ENCODE measurements around the gene COL27A1. TPM values are rescaled to one million over a fixed set of nuclear protein-coding genes. Genes with fewer than 3 reads are reported as not detected.

COL27A1 gene
- total RNA-seq, 1 donor from 2014 or later = 4.3 TPM

- Histone ChIP-seq H4K20me1 (ENCODE audit: low read depth) (no peaks in the 10 kb centered on the region), H3K4me1 (peaks cover 15% of the 10 kb centered on the region), H3K27ac (no peak overlapping the region), H2AFZ (replicated peaks) (no peak overlapping the region), H3K79me2 (ENCODE audit: low read depth) (no peaks in the 10 kb centered on the region), H3K27me3 (no peaks in the 10 kb centered on the region), H3K4me3 (no peak overlapping the region), H3K9ac (no peak overlapping the region), H3K36me3 (no peaks in the 10 kb centered on the region), H3K4me2 (no peak overlapping the region), H3K9me3 (ENCODE audit: low read depth) (no peaks in the 10 kb centered on the region), H3F3A (ENCODE audit: low read depth) (peaks cover 13% of the 10 kb centered on the region)
- H3K36me3 Mint-ChIP-seq = peaks cover 6% of the 10 kb centered on the region
- no peak overlapping the region for H3K4me3 Mint-ChIP-seq
- H3K9me3 Mint-ChIP-seq = no peaks in the 10 kb centered on the region
- DNase-seq (ENCODE audit: low spot score) = no peak
- peaks cover 19% of the 10 kb centered on the region for H3K4me1 Mint-ChIP-seq
- peaks cover 5% of the 10 kb centered on the region for H3K27me3 Mint-ChIP-seq (ENCODE audit: insufficient read depth, low read depth)
- H3K27ac Mint-ChIP-seq = peak overlapping the region; percentile 68
- TF ChIP-seq, protein P1, sequence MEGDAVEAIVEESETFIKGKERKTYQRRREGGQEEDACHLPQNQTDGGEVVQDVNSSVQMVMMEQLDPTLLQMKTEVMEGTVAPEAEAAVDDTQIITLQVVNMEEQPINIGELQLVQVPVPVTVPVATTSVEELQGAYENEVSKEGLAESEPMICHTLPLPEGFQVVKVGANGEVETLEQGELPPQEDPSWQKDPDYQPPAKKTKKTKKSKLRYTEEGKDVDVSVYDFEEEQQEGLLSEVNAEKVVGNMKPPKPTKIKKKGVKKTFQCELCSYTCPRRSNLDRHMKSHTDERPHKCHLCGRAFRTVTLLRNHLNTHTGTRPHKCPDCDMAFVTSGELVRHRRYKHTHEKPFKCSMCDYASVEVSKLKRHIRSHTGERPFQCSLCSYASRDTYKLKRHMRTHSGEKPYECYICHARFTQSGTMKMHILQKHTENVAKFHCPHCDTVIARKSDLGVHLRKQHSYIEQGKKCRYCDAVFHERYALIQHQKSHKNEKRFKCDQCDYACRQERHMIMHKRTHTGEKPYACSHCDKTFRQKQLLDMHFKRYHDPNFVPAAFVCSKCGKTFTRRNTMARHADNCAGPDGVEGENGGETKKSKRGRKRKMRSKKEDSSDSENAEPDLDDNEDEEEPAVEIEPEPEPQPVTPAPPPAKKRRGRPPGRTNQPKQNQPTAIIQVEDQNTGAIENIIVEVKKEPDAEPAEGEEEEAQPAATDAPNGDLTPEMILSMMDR (IDR thresholded peaks at IDR 0.05) = no peak
- no peak for TF ChIP-seq EZH2phosphoT487 (IDR thresholded peaks at IDR 0.05)
Observed at GRCh38 chr9:114261026-114261425, 105.7 kb downstream of the COL27A1 start.

- Histone ChIP-seq H3K4me1 (peaks cover 15% of the 10 kb centered on the region), H3K9ac (no peak overlapping the region), H3K4me3 (no peak overlapping the region), H3F3A (ENCODE audit: low read depth) (peaks cover 13% of the 10 kb centered on the region), H3K4me2 (no peak overlapping the region), H3K79me2 (ENCODE audit: low read depth) (no peaks in the 10 kb centered on the region), H3K9me3 (ENCODE audit: low read depth) (no peaks in the 10 kb centered on the region), H3K27me3 (no peaks in the 10 kb centered on the region), H3K27ac (no peak overlapping the region), H4K20me1 (ENCODE audit: low read depth) (no peaks in the 10 kb centered on the region), H3K36me3 (no peaks in the 10 kb centered on the region), H2AFZ (replicated peaks) (no peak overlapping the region)
- no peak overlapping the region for H3K4me3 Mint-ChIP-seq
- TF ChIP-seq, protein P1 (IDR thresholded peaks at IDR 0.05) = no peak
- TF ChIP-seq EZH2phosphoT487 (IDR thresholded peaks at IDR 0.05) = no peak
- TF ChIP-seq EZH2 (IDR thresholded peaks at IDR 0.05) = no peak
- peak overlapping the region; percentile 82 for H3K27ac Mint-ChIP-seq
- peaks cover 7% of the 10 kb centered on the region for H3K36me3 Mint-ChIP-seq
- peaks cover 19% of the 10 kb centered on the region for H3K4me1 Mint-ChIP-seq
- no peak for DNase-seq (ENCODE audit: low spot score)
- H3K9me3 Mint-ChIP-seq = no peaks in the 10 kb centered on the region
- peaks cover 2% of the 10 kb centered on the region for H3K27me3 Mint-ChIP-seq (ENCODE audit: insufficient read depth, low read depth)
Observed at GRCh38 chr9:114261987-114262386, 106.7 kb downstream of the COL27A1 start.

DNA sequence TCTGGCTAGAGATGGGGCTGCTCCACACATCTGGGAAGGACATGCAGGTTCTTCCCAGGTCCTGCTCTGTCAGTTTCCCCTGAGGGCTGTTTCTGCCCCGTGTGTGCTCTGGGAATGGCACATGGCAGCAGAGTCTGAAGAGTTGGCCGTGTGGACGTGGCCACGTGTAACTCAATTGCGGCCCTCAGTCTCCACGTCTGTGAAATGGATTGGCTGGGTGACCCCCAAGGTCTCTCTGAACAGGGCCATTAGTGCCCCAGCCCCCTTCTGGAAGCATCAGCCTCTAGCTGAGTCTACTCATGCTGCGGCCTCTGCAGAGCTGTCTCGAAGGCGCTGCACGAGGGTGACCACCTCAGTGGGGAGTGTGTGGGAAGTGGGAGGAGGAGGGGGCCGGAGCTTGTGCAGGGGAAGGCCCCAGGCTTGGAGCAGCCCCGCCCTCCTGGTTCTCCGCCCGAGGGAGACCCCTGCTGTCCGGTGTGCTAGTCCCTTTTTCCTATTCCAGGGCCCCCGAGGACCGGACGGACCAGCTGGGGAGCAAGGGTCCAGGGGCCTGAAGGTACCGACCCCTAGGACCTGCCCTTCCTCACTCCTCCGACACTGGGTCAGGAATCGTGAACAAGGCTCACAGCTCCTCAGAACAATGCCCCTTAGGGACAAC lies 108.6 kb downstream of the COL27A1 start:
- Histone ChIP-seq H3K4me1 (peaks cover 15% of the 10 kb centered on the region), H3K27me3 (no peaks in the 10 kb centered on the region), H3F3A (ENCODE audit: low read depth) (peaks cover 13% of the 10 kb centered on the region), H3K9ac (no peak overlapping the region), H2AFZ (replicated peaks) (no peak overlapping the region), H4K20me1 (ENCODE audit: low read depth) (no peaks in the 10 kb centered on the region), H3K4me2 (peak overlapping the region; percentile 28), H3K79me2 (ENCODE audit: low read depth) (no peaks in the 10 kb centered on the region), H3K27ac (no peak overlapping the region), H3K36me3 (no peaks in the 10 kb centered on the region), H3K9me3 (ENCODE audit: low read depth) (no peaks in the 10 kb centered on the region), H3K4me3 (no peak overlapping the region)
- peak; percentile 79 for DNase-seq (ENCODE audit: low spot score)
- Mint-ChIP-seq H3K4me1 (peaks cover 16% of the 10 kb centered on the region), H3K27me3 (ENCODE audit: insufficient read depth, low read depth) (peaks cover 2% of the 10 kb centered on the region), H3K4me3 (no peak overlapping the region), H3K9me3 (no peaks in the 10 kb centered on the region), H3K27ac (peak overlapping the region; percentile 60), H3K36me3 (peaks cover 10% of the 10 kb centered on the region)
- no peak for TF ChIP-seq EZH2phosphoT487 (IDR thresholded peaks at IDR 0.05)
- TF ChIP-seq, protein P1 (IDR thresholded peaks at IDR 0.05) = peak; percentile 57
